GM19438 (cell line): ENCODE data around the gene PIKFYVE.
"Not testable (repeated sequence)": the region's sequence is repeated elsewhere in the genome, so short reads cannot be mapped to it uniquely, and the experiment has no call there.

Experiments used
- ATAC-seq: cut with Tn5 transposase; IDR thresholded peaks from one replicate; pipeline ENCODE4 v1.9.1; 2021; ENCODE audit warnings: low read depth; ENCODE audit not compliant: unreplicated experiment

The PIKFYVE gene

GRCh38 chr2:208300847-208301618 is 35.0 kb downstream of the PIKFYVE start:
- ATAC-seq = no peak

- ATAC-seq = no peak
These were observed 38.1 kb downstream of the PIKFYVE start for GRCh38 chr2:208304157-208304556.

DNA sequence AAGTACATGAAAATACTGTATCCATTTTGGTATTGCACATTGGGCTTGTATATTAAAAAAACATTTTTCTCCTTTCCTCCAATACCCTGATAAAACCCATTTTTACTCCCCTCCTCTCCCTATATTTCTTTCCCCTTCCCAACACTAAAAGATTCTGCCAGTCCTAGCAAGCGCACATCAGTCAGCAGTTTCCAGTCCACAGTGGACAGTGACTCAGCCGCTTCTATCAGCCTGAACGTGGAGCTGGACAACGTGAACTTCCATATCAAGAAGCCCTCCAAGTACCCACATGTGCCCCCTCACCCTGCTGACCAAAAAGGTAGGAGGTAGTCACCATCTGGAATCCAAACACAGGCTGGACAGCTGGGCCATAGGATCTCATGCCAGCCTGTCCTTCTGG is 38.6 kb downstream of the PIKFYVE start:
- no peak for ATAC-seq

GRCh38 chr2:208306291-208306690 is 40.2 kb downstream of the PIKFYVE start:
- no peak for ATAC-seq

- peak; percentile 43 for ATAC-seq
These were observed 45.3 kb downstream of the PIKFYVE start for GRCh38 chr2:208311321-208311720.

DNA sequence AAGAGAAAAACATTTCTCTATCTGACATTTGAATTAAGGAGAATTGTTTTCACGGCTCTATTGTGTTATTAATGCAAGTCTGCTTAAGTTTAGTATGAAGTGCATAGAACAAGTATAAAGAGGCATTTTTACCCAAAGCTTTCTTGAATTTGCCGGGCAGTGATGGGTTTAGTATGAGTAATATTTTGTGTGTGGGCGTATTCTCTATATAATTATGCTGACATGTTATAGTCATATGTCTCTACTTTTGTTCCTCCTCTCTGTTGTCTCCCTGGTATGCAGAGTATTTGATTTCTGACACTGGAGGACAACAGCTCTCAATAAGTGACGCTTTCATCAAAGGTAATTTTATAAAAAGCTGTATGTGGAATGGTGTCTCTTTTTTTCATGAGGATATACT is 45.9 kb downstream of the PIKFYVE start:
- ATAC-seq = no peak

DNA sequence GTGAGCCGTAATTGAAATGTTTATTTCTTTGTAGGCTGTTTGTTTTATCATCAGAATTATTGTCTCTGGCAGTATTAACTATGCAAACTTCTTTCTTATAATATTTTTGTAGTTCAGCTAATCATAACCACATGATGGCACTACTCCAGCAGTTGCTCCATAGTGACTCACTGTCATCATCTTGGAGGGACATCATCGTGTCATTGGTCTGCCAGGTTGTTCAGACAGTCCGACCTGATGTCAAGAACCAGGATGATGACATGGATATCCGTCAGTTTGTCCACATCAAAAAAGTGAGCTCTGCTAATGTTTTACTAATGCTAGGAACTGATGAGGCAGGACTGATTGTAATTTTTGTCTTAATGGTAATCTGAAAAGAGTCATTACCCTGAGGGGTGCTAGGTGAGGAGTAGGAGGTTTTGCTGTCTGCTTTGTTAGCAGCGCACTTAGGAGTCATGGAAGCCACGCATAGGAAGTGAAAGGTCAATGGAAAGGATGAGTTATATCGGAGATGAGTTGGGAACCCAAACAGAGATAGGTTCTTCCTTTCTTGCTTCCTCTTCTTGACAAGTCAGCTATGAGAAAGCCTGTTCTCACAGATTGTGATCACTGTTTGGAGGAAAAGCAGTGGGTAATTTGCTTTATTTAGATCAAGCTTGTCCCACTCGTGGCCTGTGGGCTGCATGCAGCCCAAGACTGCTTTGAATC is 49.2 kb downstream of the PIKFYVE start:
- ATAC-seq = peak; percentile 67

DNA sequence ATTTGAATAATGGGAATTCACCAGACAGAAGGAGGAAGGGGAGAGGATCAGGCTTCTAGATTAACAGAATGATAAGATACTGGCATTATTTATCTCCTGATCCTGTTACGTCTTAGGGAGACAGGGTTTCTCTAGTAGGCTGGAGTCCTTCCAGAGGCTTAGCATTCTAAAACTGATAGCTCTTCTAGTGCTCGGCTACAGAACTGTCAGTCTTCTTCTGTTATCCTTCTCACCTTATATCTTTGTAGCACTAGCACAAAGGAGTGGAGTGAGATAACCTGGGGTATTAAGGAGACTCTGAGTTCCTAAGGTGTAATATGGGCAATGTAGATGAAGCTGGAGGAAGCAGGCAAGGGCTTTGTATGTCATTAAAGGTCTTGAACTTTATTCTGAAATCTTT is 52.1 kb downstream of the PIKFYVE start:
- ATAC-seq = no peak

GRCh38 chr2:208319391-208319790 is 53.3 kb downstream of the PIKFYVE start:
- no peak for ATAC-seq

DNA sequence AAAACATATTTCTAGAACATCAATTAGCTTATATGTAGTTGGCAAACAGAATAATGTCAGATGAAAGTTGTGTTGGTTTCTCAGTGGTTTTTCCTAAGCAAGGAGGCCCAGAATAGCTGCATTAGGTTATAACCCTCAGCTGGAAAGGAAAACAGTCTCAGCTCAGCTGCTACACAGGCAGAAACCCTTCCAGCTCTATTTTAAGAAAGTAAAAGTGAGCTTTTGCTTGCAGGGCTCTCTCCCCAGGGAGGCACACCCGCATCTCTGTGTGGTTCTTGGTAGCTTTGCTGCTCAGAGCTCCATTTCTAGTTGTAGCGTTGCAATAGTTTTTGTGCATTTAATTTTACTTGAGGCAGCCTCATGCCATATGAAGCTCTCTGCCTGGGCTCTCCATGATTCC is 54.6 kb downstream of the PIKFYVE start:
- peak; percentile 91 for ATAC-seq

- ATAC-seq = no peak
These were observed 60.0 kb downstream of the PIKFYVE start for GRCh38 chr2:208326016-208326415.

- no peak for ATAC-seq
These were observed 63.4 kb downstream of the PIKFYVE start for GRCh38 chr2:208329485-208329884.

GRCh38 chr2:208334230-208334629 is 68.2 kb downstream of the PIKFYVE start:
- ATAC-seq = no peak

DNA sequence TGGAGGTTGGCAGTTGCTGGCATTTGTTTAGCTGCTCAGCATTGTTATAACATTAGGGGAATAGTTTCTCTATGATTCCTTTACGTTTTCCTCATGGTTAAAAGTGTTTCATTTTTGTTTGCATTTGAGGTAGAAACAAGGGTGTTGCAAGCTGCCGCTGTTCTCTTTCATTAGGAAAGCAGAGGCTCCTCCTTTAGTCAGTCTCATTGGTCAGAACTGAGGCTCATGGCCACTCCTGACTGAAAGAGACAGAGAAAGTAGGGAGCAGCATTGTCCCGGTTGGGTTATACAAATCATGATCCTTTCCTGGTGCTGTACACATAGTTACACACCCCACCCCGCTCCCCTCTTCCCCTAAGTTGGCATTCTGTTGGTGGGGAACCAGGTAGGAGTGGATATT is 80.7 kb downstream of the PIKFYVE start:
- no peak for ATAC-seq

GRCh38 chr2:208350610-208351009 is 84.6 kb downstream of the PIKFYVE start:
- no peak for ATAC-seq

DNA sequence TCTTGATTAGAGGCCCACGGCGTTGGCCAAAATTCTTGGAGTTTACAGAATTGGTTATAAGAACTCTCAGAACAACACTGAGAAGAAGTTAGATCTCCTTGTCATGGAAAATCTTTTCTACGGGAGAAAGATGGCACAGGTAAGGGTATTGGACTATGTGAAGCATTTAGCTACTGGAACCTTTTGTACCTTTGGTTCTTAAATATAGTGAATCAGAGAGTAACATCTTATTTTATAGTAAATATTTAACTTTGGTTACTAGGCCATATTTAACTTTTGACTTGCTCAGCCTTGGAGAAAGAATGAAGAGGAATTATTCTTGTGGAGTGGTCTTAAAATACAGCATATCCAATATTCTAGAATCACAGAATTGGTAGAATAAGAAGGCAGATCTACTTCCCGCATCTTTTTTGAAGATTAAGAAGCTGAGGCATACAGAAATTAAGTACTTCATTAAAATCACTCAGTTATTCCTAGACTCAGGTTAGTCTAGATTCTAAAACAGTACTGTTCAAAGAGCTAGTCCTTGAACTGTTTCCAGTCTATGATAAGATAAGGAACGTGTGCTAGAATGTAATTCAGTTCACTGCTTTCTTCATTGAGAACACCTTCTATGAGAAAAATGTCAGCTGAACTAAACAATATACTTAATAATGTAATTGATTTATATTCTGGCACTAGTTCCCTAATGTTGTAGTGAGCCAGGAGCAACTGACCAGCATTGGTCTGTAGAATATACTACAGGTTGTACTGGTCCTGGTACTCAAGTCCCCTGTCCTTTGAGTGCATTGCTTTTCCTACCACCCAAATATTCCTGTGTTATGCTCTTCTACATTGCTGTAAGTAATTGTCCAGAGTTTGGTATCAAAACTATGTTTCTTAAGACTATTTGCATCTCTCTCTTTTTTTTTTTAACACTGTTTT is 86.9 kb downstream of the PIKFYVE start:
- no peak for ATAC-seq

DNA sequence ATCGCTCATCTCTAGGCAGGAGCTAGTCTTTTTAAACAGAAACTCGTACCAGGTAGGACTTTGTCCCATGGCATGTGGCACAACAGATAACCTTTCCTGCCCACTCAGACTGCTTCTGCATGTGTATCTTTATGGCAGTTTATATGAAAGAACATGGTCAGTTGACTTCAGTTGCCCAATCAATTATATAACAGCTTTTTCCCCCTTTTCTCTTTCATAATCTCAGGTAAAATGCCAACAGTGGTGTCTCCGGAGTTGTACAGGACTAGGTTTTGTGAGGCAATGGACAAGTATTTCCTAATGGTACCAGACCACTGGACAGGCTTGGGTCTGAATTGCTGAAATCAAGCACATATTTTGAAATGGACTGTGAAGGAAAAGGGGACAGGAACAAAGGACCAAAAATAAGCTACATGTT is 88.9 kb downstream of the PIKFYVE start:
- ATAC-seq = no peak

DNA sequence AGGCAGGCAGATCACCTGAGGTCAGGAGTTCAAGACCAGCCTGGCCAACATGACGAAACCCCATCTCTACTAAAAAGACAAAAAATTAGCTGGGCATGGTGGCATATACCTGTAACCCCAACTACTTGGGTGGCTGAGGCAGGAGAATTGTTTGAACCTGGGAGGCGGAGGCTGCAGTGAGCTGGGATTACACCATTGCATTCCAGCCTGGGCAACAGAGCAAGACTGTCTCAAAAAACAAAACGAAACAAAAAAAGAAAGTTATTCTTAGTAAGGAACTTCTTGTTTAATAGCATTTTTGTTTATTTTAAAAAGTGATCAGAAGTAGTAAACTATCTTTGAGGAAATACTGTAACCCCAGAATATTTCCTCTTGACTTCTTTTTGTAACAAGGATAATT is 90.4 kb downstream of the PIKFYVE start:
- not testable (repeated sequence) for ATAC-seq

GRCh38 chr2:208356846-208357574 is 91.0 kb downstream of the PIKFYVE start:
- no peak for ATAC-seq
